Stomach (tissue), 4 donors: ENCODE results near the gene NPIPA5.
"Not testable (repeated sequence)": the region's sequence is repeated elsewhere in the genome, so short reads cannot be mapped to it uniquely, and the experiment has no call there.

Source experiments
- POLR2A ChIP-seq, 4 donors: fragments of 450-650 bp; IDR thresholded peaks; one replicate each; pipeline ENCODE4 v1.6.1; 2016; ENCODE audit warnings: antibody characterized with exemption in 4 of 4, control low read depth in 2 of 4, mild to moderate bottlenecking in 1 of 4, moderate library complexity in 1 of 4
- POLR2AphosphoS5 ChIP-seq, 3 donors: sonication (generic); formaldehyde crosslinking; IDR thresholded peaks; one replicate each; pipeline ENCODE4 v1.6.1; 2016; ENCODE audit warnings: antibody characterized with exemption in 3 of 3
- TF ChIP-seq, protein P1 (sequence below), 7 experiments: fragments of 450-650 bp in 4 of 7; fragments of 200-600 bp in 3 of 7; sonication (generic) in 3 of 7; IDR thresholded peaks; one replicate each; pipeline ENCODE4 v1.5.1; 2016 to 2019; ENCODE audit warnings: antibody characterized with exemption in 7 of 7, control low read depth in 2 of 7, mild to moderate bottlenecking in 1 of 7

DNA sequence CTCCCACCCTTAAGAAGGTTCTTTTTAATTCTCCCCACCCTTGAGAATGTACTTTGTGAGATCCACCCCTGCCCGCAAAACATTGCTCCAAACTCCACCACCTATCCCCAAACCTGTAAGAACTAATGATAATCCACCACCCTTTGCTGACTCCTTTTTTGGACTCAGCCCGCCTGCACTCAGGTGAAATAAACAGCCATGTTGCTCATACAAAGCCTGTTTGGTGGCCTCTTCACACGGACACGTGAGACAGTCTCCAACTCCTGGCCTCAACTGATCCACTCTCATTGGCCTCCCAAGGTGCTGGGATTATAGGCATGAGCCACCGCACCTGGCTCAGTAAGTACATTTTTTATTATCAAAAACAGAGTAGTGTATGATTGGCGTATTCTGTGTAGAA is 31.4 kb upstream of the NPIPA5 start:
- TF ChIP-seq POLR2AphosphoS5, POLR2A (IDR thresholded peaks at IDR 0.05): not testable (repeated sequence)
- TF ChIP-seq, protein P1, sequence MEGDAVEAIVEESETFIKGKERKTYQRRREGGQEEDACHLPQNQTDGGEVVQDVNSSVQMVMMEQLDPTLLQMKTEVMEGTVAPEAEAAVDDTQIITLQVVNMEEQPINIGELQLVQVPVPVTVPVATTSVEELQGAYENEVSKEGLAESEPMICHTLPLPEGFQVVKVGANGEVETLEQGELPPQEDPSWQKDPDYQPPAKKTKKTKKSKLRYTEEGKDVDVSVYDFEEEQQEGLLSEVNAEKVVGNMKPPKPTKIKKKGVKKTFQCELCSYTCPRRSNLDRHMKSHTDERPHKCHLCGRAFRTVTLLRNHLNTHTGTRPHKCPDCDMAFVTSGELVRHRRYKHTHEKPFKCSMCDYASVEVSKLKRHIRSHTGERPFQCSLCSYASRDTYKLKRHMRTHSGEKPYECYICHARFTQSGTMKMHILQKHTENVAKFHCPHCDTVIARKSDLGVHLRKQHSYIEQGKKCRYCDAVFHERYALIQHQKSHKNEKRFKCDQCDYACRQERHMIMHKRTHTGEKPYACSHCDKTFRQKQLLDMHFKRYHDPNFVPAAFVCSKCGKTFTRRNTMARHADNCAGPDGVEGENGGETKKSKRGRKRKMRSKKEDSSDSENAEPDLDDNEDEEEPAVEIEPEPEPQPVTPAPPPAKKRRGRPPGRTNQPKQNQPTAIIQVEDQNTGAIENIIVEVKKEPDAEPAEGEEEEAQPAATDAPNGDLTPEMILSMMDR (IDR thresholded peaks at IDR 0.05) = not testable (repeated sequence)
